ENCODE results near the gene FOXN3. TPM values are rescaled to one million over a fixed set of nuclear protein-coding genes. Genes with fewer than 3 reads are reported as not detected.

The FOXN3 gene
- polyA plus RNA-seq, 1 donor from 2014 or later: 10.3 TPM

- Histone ChIP-seq H4K20me1 (ENCODE audit: insufficient read depth) (no peaks in the 10 kb centered on the region), H3K4me2 (ENCODE audit: low read length) (no peak overlapping the region), H3K79me2 (replicated peaks; ENCODE audit: insufficient read depth, low read length) (peaks cover 4% of the 10 kb centered on the region), H2AFZ (ENCODE audit: low read depth, low read length) (no peak overlapping the region), H3K9me3 (ENCODE audit: low read length) (no peaks in the 10 kb centered on the region), H3K27me3 (ENCODE audit: insufficient read depth, low read depth, low read length) (no peaks in the 10 kb centered on the region), H3K9me2 (ENCODE audit: insufficient read depth, low read length) (no peaks in the 10 kb centered on the region), H3K4me3 (ENCODE audit: low read length) (no peak overlapping the region), H3F3A (ENCODE audit: insufficient read depth, low read length, poor library complexity, severe bottlenecking) (no peaks in the 10 kb centered on the region), H3K27ac (ENCODE audit: low read length) (no peak overlapping the region), H3K9ac (ENCODE audit: low read length) (no peak overlapping the region), H3K36me3 (ENCODE audit: insufficient read depth, low read length) (no peaks in the 10 kb centered on the region)
- TF ChIP-seq RAD21 (conservative IDR thresholded peaks at IDR 0.05): no peak
- TF ChIP-seq SMC3 (conservative IDR thresholded peaks at IDR 0.05; ENCODE audit: poor library complexity): no peak
- no peak for TF ChIP-seq MXI1 (conservative IDR thresholded peaks at IDR 0.05; ENCODE audit: poor library complexity, severe bottlenecking)
- TF ChIP-seq EZH2 (IDR thresholded peaks at IDR 0.05; ENCODE audit: borderline replicate concordance, insufficient read depth, low read length, poor library complexity, severe bottlenecking): no peak
- no peak for TF ChIP-seq TAF1 (IDR thresholded peaks at IDR 0.05; ENCODE audit: low read depth)
- TF ChIP-seq REST (IDR thresholded peaks at IDR 0.05; ENCODE audit: borderline replicate concordance): no peak
- no peak for TF ChIP-seq EP300 (conservative IDR thresholded peaks at IDR 0.05; ENCODE audit: poor library complexity, severe bottlenecking)
- no peak for TF ChIP-seq CTCF (IDR thresholded peaks at IDR 0.05; ENCODE audit: poor library complexity, severe bottlenecking)
- no peak for TF ChIP-seq POLR2AphosphoS5 (IDR thresholded peaks at IDR 0.05)
Measured at GRCh38 chr14:89373185-89373584, 43.8 kb downstream of the FOXN3 start.

- TF ChIP-seq RAD21 (conservative IDR thresholded peaks at IDR 0.05): no peak
- no peaks in the 10 kb centered on the region for H3K27me3 ChIP-seq (ENCODE audit: insufficient read depth, low read depth, low read length)
- no peaks in the 10 kb centered on the region for H4K20me1 ChIP-seq (ENCODE audit: insufficient read depth)
- no peaks in the 10 kb centered on the region for H3K9me3 ChIP-seq (ENCODE audit: low read length)
- H2AFZ ChIP-seq (ENCODE audit: low read depth, low read length): no peak overlapping the region
- H3K4me3 ChIP-seq (ENCODE audit: low read length): no peak overlapping the region
- no peaks in the 10 kb centered on the region for H3K9me2 ChIP-seq (ENCODE audit: insufficient read depth, low read length)
- H3K9ac ChIP-seq (ENCODE audit: low read length): no peak overlapping the region
- H3K36me3 ChIP-seq (ENCODE audit: insufficient read depth, low read length): no peaks in the 10 kb centered on the region
- no peaks in the 10 kb centered on the region for H3F3A ChIP-seq (ENCODE audit: insufficient read depth, low read length, poor library complexity, severe bottlenecking)
- H3K27ac ChIP-seq (ENCODE audit: low read length): no peak overlapping the region
- peaks cover 4% of the 10 kb centered on the region for H3K79me2 ChIP-seq (replicated peaks; ENCODE audit: insufficient read depth, low read length)
- H3K4me2 ChIP-seq (ENCODE audit: low read length): no peak overlapping the region
Measured at GRCh38 chr14:89372512-89372883, 44.5 kb downstream of the FOXN3 start.

Measured in neural cell (in vitro differentiated cells).